ELR (cell line): Measurements from ENCODE around the gene SPCS1.
"Not testable (repeated sequence)": the region's sequence is repeated elsewhere in the genome, so short reads cannot be mapped to it uniquely, and the experiment has no call there.

ENCODE experiments used
- DNase-seq: peaks from one replicate; pipeline ENCODE4 v3.0.0-alpha.2; 2015; ENCODE audit warnings: low read depth

SPCS1 gene

GRCh38 chr3:52705688-52706686 is at the start of gene SPCS1, which contains the start of gene GLT8D1:
TSS of gene SPCS1 (plus strand) at chr3:52706106. CDS start at chr3:52706247, 141 bp downstream.
TSS of gene GLT8D1 (minus strand) at chr3:52705791. CDS start at chr3:52700460, 5,331 bp downstream.
- peak; percentile 86 for DNase-seq

- no peak for DNase-seq
These were observed 45.9 kb upstream of the SPCS1 start for GRCh38 chr3:52660046-52660445.

GRCh38 chr3:52663098-52663497 is 42.8 kb upstream of the SPCS1 start:
- no peak for DNase-seq

- peak; percentile 99 for DNase-seq
These were observed 35.0 kb upstream of the SPCS1 start for GRCh38 chr3:52670621-52671521.

- no peak for DNase-seq
These were observed 34.2 kb upstream of the SPCS1 start for GRCh38 chr3:52671676-52672075.

- DNase-seq = not testable (repeated sequence)
These were observed 29.7 kb upstream of the SPCS1 start for GRCh38 chr3:52676201-52676600.

GRCh38 chr3:52678265-52679198 is 27.4 kb upstream of the SPCS1 start:
- no peak for DNase-seq

- DNase-seq = no peak
These were observed 26.7 kb upstream of the SPCS1 start for GRCh38 chr3:52679199-52679538.

- DNase-seq = no peak
These were observed 26.1 kb upstream of the SPCS1 start for GRCh38 chr3:52679811-52680210.

GRCh38 chr3:52681596-52681995 is 24.3 kb upstream of the SPCS1 start:
- no peak for DNase-seq

GRCh38 chr3:52682016-52682415 is 23.9 kb upstream of the SPCS1 start:
- peak; percentile 81 for DNase-seq

GRCh38 chr3:52683611-52684010 is 22.3 kb upstream of the SPCS1 start:
- DNase-seq = no peak

- no peak for DNase-seq
These were observed 21.7 kb upstream of the SPCS1 start for GRCh38 chr3:52684184-52684583.

- DNase-seq = peak; percentile 78
These were observed 20.6 kb upstream of the SPCS1 start for GRCh38 chr3:52685285-52685708.

GRCh38 chr3:52685709-52686691 is 19.9 kb upstream of the SPCS1 start, which contains the start of the genes GNL3 and PBRM1:
TSS of gene GNL3 (plus strand) at chr3:52686032. CDS start at chr3:52686093, 61 bp downstream.
TSS of gene PBRM1 (minus strand) at chr3:52685913.
- DNase-seq = peak; percentile 94

- no peak for DNase-seq
These were observed 17.6 kb upstream of the SPCS1 start for GRCh38 chr3:52688266-52688665.

GRCh38 chr3:52689151-52689550 is 16.8 kb upstream of the SPCS1 start:
- DNase-seq = no peak

GRCh38 chr3:52690560-52690959 is 15.3 kb upstream of the SPCS1 start:
- DNase-seq = no peak

GRCh38 chr3:52693071-52693470 is 12.8 kb upstream of the SPCS1 start:
- no peak for DNase-seq
